ENCODE measurements around the gene NOS1AP. TPM values are rescaled to one million over a fixed set of nuclear protein-coding genes. Genes with fewer than 3 reads are reported as not detected.

NOS1AP gene
- total RNA-seq, 1 experiment from 2014 or later: 5.3 TPM

GRCh38 chr1:162258394-162258793, 188.9 kb downstream of the NOS1AP start:
- Histone ChIP-seq H3K79me2 (ENCODE audit: insufficient read depth, low read length) (no peaks in the 10 kb centered on the region), H3K4me2 (ENCODE audit: low read length) (no peak overlapping the region), H3K36me3 (ENCODE audit: control insufficient read depth in 1 of 2, insufficient read depth in 2 of 2, low read length in 2 of 2) (no peaks in the 10 kb centered on the region), H3K9me2 (ENCODE audit: insufficient read depth) (no peaks in the 10 kb centered on the region), H3K4me1 (ENCODE audit: control insufficient read depth in 1 of 2, insufficient read depth in 2 of 2, low read length in 2 of 2) (no peaks in the 10 kb centered on the region), H3K4me3 (replicated peaks in 1 of 2; ENCODE audit: low read depth in 1 of 2, low read length in 2 of 2) (no peak overlapping the region), H2AFZ (ENCODE audit: low read depth, low read length, poor library complexity, severe bottlenecking) (no peak overlapping the region), H3K9ac (ENCODE audit: low read length) (no peak overlapping the region), H3K27ac (ENCODE audit: low read depth, low read length) (no peak overlapping the region), H3K27me3 (ENCODE audit: insufficient read depth, low read length) (no peaks in the 10 kb centered on the region), H3K9me3 (ENCODE audit: control insufficient read depth in 1 of 2, insufficient read depth in 1 of 2, low read depth in 1 of 2, low read length in 2 of 2) (no peaks in the 10 kb centered on the region), H4K20me1 (ENCODE audit: insufficient read depth) (no peaks in the 10 kb centered on the region)
- ATAC-seq: no peak
- ChIA-PET POLR2A (no interaction called here), RAD21 (ENCODE audit: low non-redundant PET in 1 of 2, low total read pairs in 2 of 2, uncharacterized antibody in 2 of 2, unreplicated experiment in 2 of 2) (no interaction called here), CTCF (no interaction called here)
- BruUV-seq (replicated peaks): no TSS peak
- intact Hi-C loops (cut with micrococcal nuclease): no loop called here
- TF ChIP-seq POLR2AphosphoS5 (IDR thresholded peaks at IDR 0.05; ENCODE audit: low read depth, low read length): no peak
- no peak for TF ChIP-seq EZH2phosphoT487 (IDR thresholded peaks at IDR 0.05; ENCODE audit: borderline replicate concordance)
- TF ChIP-seq SRF (IDR thresholded peaks at IDR 0.05; ENCODE audit: low read depth): no peak
- TF ChIP-seq POLR2A (IDR thresholded peaks at IDR 0.05; ENCODE audit: borderline replicate concordance, extremely low read depth, insufficient read depth, insufficient read length): no peak
- no peak for TF ChIP-seq CEBPB (IDR thresholded peaks at IDR 0.05; ENCODE audit: low read depth)
- TF ChIP-seq RAD21 (IDR thresholded peaks at IDR 0.05; ENCODE audit: low read depth): no peak
- no peak for TF ChIP-seq EZH2 (IDR thresholded peaks at IDR 0.05)
- TF ChIP-seq ELF1 (IDR thresholded peaks at IDR 0.05; ENCODE audit: borderline replicate concordance, low read depth): no peak
- TF ChIP-seq, protein P1, sequence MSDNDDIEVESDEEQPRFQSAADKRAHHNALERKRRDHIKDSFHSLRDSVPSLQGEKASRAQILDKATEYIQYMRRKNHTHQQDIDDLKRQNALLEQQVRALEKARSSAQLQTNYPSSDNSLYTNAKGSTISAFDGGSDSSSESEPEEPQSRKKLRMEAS (IDR thresholded peaks at IDR 0.05): no peak
- no peak for TF ChIP-seq TCF7L2 (IDR thresholded peaks at IDR 0.05; ENCODE audit: borderline replicate concordance, extremely low read depth, insufficient read depth, insufficient read length)
- TF ChIP-seq ZFX (IDR thresholded peaks at IDR 0.05): no peak
- TF ChIP-seq ZBTB33 (IDR thresholded peaks at IDR 0.05; ENCODE audit: extremely low read depth, insufficient replicate concordance, low read length): no peak
- TF ChIP-seq YY1 (IDR thresholded peaks at IDR 0.05; ENCODE audit: extremely low read depth, insufficient replicate concordance, low read depth, low read length): no peak
- no peak for TF ChIP-seq EGR1 (IDR thresholded peaks at IDR 0.05; ENCODE audit: low read depth)
- TF ChIP-seq FOSL1 (IDR thresholded peaks at IDR 0.05; ENCODE audit: low read depth): no peak
- TF ChIP-seq REST (IDR thresholded peaks at IDR 0.05; ENCODE audit: low read depth): no peak
- no peak for TF ChIP-seq CTCF (IDR thresholded peaks at IDR 0.05 in 2 of 3, conservative IDR thresholded peaks at IDR 0.05 in 1 of 3; ENCODE audit: borderline replicate concordance in 1 of 3, insufficient read depth in 1 of 3, low read depth in 2 of 3, low read length in 2 of 3)
- no peak for DNase-seq (ENCODE audit: low read depth, low spot score)
